GM23338 (cell line): Measurements from ENCODE around the gene FSTL3. TPM values are rescaled to one million over a fixed set of nuclear protein-coding genes. Genes with fewer than 3 reads are reported as not detected.

Source experiments
- ATAC-seq: fragments of 200-7000 bp; cut with Tn5 transposase; 3 replicates; pipeline ENCODE4 v1.9.1; 2020
- DNase-seq: peaks from one replicate; pipeline ENCODE4 v3.0.0-alpha.2; 2015; ENCODE audit warnings: low spot score
- H2AFZ ChIP-seq: fragments of 200-600 bp; sonication (generic); 2 replicates; pipeline ENCODE4 v1.8.0; 2016; ENCODE audit warnings: antibody characterized with exemption, mild to moderate bottlenecking, moderate library complexity
- H3F3A ChIP-seq: fragments of 200-600 bp; sonication (generic); replicated peaks from 2 replicates; pipeline ENCODE4 v1.8.0; 2017; ENCODE audit warnings: antibody characterized with exemption, mixed run types, low read depth
- H3K27ac ChIP-seq: fragments of 200-600 bp; sonication (generic); 2 replicates; pipeline ENCODE4 v1.6.1; 2016; ENCODE audit warnings: low read depth
- H3K27me3 ChIP-seq: fragments of 200-600 bp; sonication (generic); 2 replicates; pipeline ENCODE4 v1.8.0; 2016; ENCODE audit warnings: mild to moderate bottlenecking, mixed run types, moderate library complexity; ENCODE audit not compliant: insufficient read depth
- H3K36me3 ChIP-seq: fragments of 200-600 bp; sonication (generic); 2 replicates; pipeline ENCODE4 v1.8.0; 2016; ENCODE audit warnings: mild to moderate bottlenecking; ENCODE audit not compliant: insufficient read depth
- H3K4me1 ChIP-seq: fragments of 200-600 bp; sonication (generic); 2 replicates; pipeline ENCODE4 v1.8.0; 2016; ENCODE audit warnings: mild to moderate bottlenecking, moderate library complexity; ENCODE audit not compliant: insufficient read depth
- H3K4me2 ChIP-seq: fragments of 200-600 bp; sonication (generic); 2 replicates; pipeline ENCODE4 v1.7.1; 2017; ENCODE audit warnings: mixed run types
- H3K4me3 ChIP-seq: fragments of 200-600 bp; sonication (generic); 2 replicates; pipeline ENCODE4 v1.6.1; 2016; ENCODE audit warnings: mixed run types
- H3K79me2 ChIP-seq: fragments of 200-600 bp; sonication (generic); replicated peaks from 2 replicates; pipeline ENCODE4 v1.8.0; 2017; ENCODE audit warnings: mild to moderate bottlenecking; ENCODE audit not compliant: insufficient read depth
- H3K9me2 ChIP-seq: fragments of 200-600 bp; sonication (generic); 2 replicates; pipeline ENCODE4 v1.8.0; 2017; ENCODE audit not compliant: insufficient read depth
- H4K20me1 ChIP-seq: fragments of 200-600 bp; sonication (generic); replicated peaks from 2 replicates; pipeline ENCODE4 v1.8.0; 2017; ENCODE audit warnings: mild to moderate bottlenecking; ENCODE audit not compliant: insufficient read depth
- H3K27ac Mint-ChIP-seq: 2 replicates; pipeline ENCODE4 v1.8.0; 2020; ENCODE audit warnings: inconsistent platforms, mild to moderate bottlenecking, moderate library complexity, mixed read lengths
- H3K27me3 Mint-ChIP-seq: 3 replicates; pipeline ENCODE4 v1.8.0; 2022; ENCODE audit warnings: low read depth, mild to moderate bottlenecking, moderate library complexity, mixed read lengths, inconsistent platforms; ENCODE audit not compliant: insufficient read depth, poor library complexity
- H3K36me3 Mint-ChIP-seq: 3 replicates; pipeline ENCODE4 v1.8.0; 2021; ENCODE audit warnings: low read depth, mild to moderate bottlenecking, inconsistent platforms, moderate library complexity, mixed read lengths
- H3K4me1 Mint-ChIP-seq: 3 replicates; pipeline ENCODE4 v1.8.0; 2020; ENCODE audit warnings: mild to moderate bottlenecking, inconsistent platforms, mixed read lengths
- H3K4me3 Mint-ChIP-seq: 3 replicates; pipeline ENCODE4 v1.8.0; 2021; ENCODE audit warnings: moderate library complexity, mild to moderate bottlenecking, inconsistent platforms, mixed read lengths
- H3K9me3 Mint-ChIP-seq: 3 replicates; pipeline ENCODE4 v1.8.0; 2020; ENCODE audit warnings: moderate library complexity, mild to moderate bottlenecking, inconsistent platforms, mixed read lengths
- CTCF ChIP-seq, 2 experiments: fragments of 200-600 bp in 1 of 2; sonication (generic) in 1 of 2; conservative IDR thresholded peaks; 2 replicates each; pipeline versions ENCODE4 v1.5.1 to v1.6.1; 2016 to 2017; ENCODE audit warnings: antibody characterized with exemption in 2 of 2, low read depth in 2 of 2, mild to moderate bottlenecking in 2 of 2, moderate library complexity in 1 of 2
- EZH2 ChIP-seq: fragments of 200-600 bp; sonication (generic); IDR thresholded peaks from one replicate; pipeline ENCODE4 v1.8.0; 2017; ENCODE audit warnings: antibody characterized with exemption, mild to moderate bottlenecking, low read depth; ENCODE audit not compliant: unreplicated experiment
- EZH2phosphoT487 ChIP-seq: fragments of 200-600 bp; sonication (generic); IDR thresholded peaks from one replicate; pipeline ENCODE4 v1.8.1; 2018; ENCODE audit warnings: antibody characterized with exemption; ENCODE audit not compliant: unreplicated experiment
- STAT1 ChIP-seq: IDR thresholded peaks from one replicate; pipeline ENCODE4 v1.6.1; 2016; ENCODE audit warnings: antibody characterized with exemption; ENCODE audit not compliant: unreplicated experiment
- polyA plus RNA-seq: library from polyadenylated mRNA; unstranded; fragments of >200 nt; fragmentation: Nextera tagmentation; extraction: Ambion mirVana; gene quantifications from 2 replicates; pipeline ENCODE4 v1.2.1, GENCODE V29; 2016
- total RNA-seq: library from RNA; depleted of rRNA; stranded (reverse); fragments of >200 nt; shearing (Covaris generic); gene quantifications from 2 replicates; pipeline ENCODE4 v1.2.3, GENCODE V29; 2014
- TF ChIP-seq, protein P1 (sequence below): IDR thresholded peaks from one replicate; pipeline ENCODE4 v1.6.1; 2018; ENCODE audit warnings: antibody characterized with exemption; ENCODE audit not compliant: unreplicated experiment
- TF ChIP-seq, protein P2 (sequence below): fragments of 250-450 bp; sonication (Bioruptor Pico); IDR thresholded peaks from 2 replicates; pipeline ENCODE4 v1.5.0; 2020; ENCODE audit warnings: mild to moderate bottlenecking, moderate library complexity

The FSTL3 gene
- total and polyA plus RNA-seq, 2 experiments from 2014 or later = 3.1 to 10.1 TPM

DNA sequence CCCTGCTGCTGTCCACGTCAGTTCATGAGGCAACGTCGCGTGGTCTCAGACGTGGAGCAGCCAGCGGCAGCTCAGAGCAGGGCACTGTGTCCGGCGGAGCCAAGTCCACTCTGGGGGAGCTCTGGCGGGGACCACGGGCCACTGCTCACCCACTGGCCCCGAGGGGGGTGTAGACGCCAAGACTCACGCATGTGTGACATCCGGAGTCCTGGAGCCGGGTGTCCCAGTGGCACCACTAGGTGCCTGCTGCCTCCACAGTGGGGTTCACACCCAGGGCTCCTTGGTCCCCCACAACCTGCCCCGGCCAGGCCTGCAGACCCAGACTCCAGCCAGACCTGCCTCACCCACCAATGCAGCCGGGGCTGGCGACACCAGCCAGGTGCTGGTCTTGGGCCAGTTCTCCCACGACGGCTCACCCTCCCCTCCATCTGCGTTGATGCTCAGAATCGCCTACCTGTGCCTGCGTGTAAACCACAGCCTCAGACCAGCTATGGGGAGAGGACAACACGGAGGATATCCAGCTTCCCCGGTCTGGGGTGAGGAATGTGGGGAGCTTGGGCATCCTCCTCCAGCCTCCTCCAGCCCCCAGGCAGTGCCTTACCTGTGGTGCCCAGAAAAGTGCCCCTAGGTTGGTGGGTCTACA is 6.6 kb downstream of the FSTL3 start:
- Mint-ChIP-seq H3K27ac (no peak overlapping the region), H3K36me3 (no peaks in the 10 kb centered on the region), H3K4me3 (no peak overlapping the region), H3K27me3 (peaks cover 11% of the 10 kb centered on the region), H3K9me3 (no peaks in the 10 kb centered on the region), H3K4me1 (no peaks in the 10 kb centered on the region; the same call in 2 of the 3 replicates)
- Histone ChIP-seq H2AFZ (no peak overlapping the region), H3F3A (peaks cover 8% of the 10 kb centered on the region; the same call in 1 of the 2 replicates), H3K27me3 (no peaks in the 10 kb centered on the region), H3K9me2 (no peaks in the 10 kb centered on the region), H3K79me2 (no peaks in the 10 kb centered on the region), H3K4me3 (no peak overlapping the region), H3K36me3 (no peaks in the 10 kb centered on the region), H3K4me2 (no peak overlapping the region), H4K20me1 (no peaks in the 10 kb centered on the region), H3K27ac (no peak overlapping the region), H3K4me1 (0 out of 2 replicates have a peak, but pooled peaks cover 3% of the 10 kb centered on the region)
- TF ChIP-seq, protein P1, sequence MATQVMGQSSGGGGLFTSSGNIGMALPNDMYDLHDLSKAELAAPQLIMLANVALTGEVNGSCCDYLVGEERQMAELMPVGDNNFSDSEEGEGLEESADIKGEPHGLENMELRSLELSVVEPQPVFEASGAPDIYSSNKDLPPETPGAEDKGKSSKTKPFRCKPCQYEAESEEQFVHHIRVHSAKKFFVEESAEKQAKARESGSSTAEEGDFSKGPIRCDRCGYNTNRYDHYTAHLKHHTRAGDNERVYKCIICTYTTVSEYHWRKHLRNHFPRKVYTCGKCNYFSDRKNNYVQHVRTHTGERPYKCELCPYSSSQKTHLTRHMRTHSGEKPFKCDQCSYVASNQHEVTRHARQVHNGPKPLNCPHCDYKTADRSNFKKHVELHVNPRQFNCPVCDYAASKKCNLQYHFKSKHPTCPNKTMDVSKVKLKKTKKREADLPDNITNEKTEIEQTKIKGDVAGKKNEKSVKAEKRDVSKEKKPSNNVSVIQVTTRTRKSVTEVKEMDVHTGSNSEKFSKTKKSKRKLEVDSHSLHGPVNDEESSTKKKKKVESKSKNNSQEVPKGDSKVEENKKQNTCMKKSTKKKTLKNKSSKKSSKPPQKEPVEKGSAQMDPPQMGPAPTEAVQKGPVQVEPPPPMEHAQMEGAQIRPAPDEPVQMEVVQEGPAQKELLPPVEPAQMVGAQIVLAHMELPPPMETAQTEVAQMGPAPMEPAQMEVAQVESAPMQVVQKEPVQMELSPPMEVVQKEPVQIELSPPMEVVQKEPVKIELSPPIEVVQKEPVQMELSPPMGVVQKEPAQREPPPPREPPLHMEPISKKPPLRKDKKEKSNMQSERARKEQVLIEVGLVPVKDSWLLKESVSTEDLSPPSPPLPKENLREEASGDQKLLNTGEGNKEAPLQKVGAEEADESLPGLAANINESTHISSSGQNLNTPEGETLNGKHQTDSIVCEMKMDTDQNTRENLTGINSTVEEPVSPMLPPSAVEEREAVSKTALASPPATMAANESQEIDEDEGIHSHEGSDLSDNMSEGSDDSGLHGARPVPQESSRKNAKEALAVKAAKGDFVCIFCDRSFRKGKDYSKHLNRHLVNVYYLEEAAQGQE = no peak
- TF ChIP-seq EZH2phosphoT487 (no peak), CTCF (conservative IDR thresholded peaks at IDR 0.05; ENCODE audit: low read depth in 2 of 2) (no peak), STAT1 (no peak), EZH2 (no peak)
- TF ChIP-seq, protein P2, sequence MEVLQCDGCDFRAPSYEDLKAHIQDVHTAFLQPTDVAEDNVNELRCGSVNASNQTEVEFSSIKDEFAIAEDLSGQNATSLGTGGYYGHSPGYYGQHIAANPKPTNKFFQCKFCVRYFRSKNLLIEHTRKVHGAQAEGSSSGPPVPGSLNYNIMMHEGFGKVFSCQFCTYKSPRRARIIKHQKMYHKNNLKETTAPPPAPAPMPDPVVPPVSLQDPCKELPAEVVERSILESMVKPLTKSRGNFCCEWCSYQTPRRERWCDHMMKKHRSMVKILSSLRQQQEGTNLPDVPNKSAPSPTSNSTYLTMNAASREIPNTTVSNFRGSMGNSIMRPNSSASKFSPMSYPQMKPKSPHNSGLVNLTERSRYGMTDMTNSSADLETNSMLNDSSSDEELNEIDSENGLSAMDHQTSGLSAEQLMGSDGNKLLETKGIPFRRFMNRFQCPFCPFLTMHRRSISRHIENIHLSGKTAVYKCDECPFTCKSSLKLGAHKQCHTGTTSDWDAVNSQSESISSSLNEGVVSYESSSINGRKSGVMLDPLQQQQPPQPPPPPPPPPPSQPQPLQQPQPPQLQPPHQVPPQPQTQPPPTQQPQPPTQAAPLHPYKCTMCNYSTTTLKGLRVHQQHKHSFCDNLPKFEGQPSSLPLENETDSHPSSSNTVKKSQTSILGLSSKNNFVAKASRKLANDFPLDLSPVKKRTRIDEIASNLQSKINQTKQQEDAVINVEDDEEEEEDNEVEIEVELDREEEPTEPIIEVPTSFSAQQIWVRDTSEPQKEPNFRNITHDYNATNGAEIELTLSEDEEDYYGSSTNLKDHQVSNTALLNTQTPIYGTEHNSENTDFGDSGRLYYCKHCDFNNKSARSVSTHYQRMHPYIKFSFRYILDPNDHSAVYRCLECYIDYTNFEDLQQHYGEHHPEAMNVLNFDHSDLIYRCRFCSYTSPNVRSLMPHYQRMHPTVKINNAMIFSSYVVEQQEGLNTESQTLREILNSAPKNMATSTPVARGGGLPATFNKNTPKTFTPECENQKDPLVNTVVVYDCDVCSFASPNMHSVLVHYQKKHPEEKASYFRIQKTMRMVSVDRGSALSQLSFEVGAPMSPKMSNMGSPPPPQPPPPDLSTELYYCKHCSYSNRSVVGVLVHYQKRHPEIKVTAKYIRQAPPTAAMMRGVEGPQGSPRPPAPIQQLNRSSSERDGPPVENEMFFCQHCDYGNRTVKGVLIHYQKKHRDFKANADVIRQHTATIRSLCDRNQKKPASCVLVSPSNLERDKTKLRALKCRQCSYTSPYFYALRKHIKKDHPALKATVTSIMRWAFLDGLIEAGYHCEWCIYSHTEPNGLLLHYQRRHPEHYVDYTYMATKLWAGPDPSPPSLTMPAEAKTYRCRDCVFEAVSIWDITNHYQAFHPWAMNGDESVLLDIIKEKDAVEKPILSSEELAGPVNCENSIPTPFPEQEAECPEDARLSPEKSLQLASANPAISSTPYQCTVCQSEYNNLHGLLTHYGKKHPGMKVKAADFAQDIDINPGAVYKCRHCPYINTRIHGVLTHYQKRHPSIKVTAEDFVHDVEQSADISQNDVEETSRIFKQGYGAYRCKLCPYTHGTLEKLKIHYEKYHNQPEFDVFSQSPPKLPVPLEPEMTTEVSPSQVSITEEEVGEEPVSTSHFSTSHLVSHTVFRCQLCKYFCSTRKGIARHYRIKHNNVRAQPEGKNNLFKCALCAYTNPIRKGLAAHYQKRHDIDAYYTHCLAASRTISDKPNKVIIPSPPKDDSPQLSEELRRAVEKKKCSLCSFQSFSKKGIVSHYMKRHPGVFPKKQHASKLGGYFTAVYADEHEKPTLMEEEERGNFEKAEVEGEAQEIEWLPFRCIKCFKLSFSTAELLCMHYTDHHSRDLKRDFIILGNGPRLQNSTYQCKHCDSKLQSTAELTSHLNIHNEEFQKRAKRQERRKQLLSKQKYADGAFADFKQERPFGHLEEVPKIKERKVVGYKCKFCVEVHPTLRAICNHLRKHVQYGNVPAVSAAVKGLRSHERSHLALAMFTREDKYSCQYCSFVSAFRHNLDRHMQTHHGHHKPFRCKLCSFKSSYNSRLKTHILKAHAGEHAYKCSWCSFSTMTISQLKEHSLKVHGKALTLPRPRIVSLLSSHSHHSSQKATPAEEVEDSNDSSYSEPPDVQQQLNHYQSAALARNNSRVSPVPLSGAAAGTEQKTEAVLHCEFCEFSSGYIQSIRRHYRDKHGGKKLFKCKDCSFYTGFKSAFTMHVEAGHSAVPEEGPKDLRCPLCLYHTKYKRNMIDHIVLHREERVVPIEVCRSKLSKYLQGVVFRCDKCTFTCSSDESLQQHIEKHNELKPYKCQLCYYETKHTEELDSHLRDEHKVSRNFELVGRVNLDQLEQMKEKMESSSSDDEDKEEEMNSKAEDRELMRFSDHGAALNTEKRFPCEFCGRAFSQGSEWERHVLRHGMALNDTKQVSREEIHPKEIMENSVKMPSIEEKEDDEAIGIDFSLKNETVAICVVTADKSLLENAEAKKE (CRISPR knock-in tag) = no peak
- no peak for DNase-seq
- ATAC-seq = no peak
